ENCODE measurements around the gene TACR1.

TACR1 gene

DNA sequence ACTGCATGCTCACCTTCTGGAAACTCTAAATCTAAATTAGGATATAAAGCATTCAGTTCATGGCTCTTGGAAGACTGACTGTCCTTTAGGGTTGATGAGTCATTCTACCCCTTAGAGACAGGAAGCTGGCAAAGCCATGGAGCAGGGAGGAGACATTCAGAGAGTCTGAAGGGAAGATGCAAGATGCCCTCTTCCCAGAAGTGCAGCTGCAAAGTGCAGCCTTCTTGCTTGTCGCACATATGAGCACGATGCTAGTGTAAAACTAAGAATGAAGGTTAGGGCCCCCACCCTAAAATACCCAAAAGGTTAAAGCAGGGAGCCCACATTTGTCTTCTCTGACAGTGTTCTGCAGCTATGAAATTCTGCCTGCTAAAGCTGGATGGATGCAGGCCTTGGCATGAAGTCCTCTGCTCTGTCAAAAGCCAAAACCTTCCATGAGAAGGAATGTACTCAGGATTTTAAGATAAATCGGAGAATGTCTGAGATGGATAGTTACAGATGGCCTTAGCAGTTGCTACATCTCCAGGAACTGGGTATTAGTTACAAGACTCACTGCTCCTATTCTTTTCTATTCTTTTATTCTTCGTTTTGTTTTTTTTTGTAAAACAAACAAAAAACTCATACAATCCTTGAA, 151.2 kb downstream of the TACR1 start:
- no peak for DNase-seq (ENCODE audit: low read depth in 2 of 2)

GRCh38 chr2:75047189-75047991, 151.9 kb downstream of the TACR1 start:
- DNase-seq (ENCODE audit: low read depth in 2 of 2) = no peak

DNA sequence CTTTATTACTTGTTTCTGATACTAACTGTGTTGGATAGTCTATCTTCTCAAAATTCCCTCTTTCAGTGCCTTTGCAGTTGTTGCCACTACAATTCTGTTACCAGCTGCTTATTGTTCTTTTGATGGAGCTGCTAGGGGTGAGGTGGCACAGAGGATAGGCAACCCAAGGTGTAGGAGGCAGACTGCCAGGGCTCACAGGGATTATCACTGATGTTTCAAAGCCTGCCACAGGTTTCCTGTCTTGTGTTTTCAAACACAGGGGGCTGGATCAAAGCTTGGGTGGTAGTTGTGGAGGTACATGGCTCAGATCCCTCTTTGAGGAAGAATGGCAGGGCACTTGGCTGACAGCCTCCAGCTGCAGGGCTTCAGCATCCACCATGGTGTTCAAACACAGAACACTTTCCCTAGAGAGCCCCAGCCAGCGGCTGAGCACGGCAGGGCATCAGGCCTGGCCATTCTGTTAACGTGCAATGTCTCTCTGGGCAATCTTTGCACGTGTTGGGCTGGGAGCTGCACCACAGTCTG, 153.7 kb downstream of the TACR1 start:
- DNase-seq (ENCODE audit: low read depth in 2 of 2) = no peak

GRCh38 chr2:75044291-75044690, 155.0 kb downstream of the TACR1 start:
- DNase-seq (ENCODE audit: low read depth in 2 of 2) = no peak

DNA sequence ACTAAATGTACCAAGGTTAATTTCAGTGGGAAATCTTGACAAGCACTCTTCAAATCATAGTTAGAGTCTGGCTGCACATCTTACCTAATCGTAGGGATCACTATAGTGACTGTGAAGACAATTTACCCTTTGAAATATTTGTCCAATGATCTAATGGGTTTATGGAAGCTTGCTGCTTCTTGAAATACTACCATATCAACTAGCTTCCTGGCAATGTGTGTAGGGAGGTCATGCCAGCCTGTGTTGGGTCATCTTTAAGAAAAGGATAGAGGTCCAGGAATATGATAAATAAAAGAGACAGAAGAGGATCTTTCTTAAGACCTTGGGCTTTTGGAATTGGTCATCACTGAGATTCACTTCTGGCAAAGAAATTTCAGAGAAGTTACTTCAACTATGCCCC, 156.5 kb downstream of the TACR1 start:
- no peak for DNase-seq (ENCODE audit: low read depth in 2 of 2)

- no peak for DNase-seq (ENCODE audit: low read depth in 2 of 2)
Observed at GRCh38 chr2:75041731-75042600, 157.4 kb downstream of the TACR1 start.

DNA sequence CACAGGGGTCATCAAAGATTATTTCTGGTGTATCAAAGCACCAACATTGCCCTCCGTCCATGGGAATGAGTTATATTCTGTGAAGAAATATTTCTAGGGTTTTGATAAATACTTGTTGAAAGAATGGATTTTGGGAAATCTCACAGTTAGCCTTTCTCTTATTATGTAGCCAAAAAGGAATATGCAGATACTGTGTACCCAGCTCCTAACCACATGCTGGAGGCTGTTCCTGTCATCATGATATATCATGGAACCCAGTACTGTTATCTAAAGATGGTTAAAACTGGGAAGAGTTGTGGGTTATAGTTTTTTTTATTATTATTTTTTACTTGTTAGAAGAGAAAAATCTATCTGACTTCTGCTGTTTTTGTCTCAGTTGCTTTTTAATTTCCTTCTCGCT, 158.1 kb downstream of the TACR1 start:
- no peak for DNase-seq (ENCODE audit: low read depth in 2 of 2)

- no peak for DNase-seq (ENCODE audit: low read depth in 2 of 2)
Observed at GRCh38 chr2:75035444-75036353, 163.6 kb downstream of the TACR1 start.

DNA sequence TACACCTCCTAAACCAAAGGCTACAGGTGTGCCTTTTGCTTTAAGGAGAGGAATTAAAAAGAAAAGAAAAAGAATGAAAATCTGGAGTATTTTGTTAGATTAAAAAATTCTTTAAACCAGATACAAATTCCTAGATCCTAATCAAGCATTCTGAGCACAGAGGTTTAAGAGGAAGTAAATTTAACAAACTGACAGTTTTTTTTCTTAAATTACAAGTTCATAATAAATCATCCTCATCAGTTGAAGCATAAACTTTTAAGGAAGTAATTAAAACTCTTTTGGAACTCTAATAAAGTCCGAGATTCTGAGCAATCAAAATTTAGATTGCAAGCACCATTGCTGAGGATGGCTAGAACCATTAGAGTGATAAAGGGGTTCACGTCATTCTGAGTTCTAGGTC, 165.8 kb downstream of the TACR1 start:
- no peak for DNase-seq (ENCODE audit: low read depth in 2 of 2)

DNA sequence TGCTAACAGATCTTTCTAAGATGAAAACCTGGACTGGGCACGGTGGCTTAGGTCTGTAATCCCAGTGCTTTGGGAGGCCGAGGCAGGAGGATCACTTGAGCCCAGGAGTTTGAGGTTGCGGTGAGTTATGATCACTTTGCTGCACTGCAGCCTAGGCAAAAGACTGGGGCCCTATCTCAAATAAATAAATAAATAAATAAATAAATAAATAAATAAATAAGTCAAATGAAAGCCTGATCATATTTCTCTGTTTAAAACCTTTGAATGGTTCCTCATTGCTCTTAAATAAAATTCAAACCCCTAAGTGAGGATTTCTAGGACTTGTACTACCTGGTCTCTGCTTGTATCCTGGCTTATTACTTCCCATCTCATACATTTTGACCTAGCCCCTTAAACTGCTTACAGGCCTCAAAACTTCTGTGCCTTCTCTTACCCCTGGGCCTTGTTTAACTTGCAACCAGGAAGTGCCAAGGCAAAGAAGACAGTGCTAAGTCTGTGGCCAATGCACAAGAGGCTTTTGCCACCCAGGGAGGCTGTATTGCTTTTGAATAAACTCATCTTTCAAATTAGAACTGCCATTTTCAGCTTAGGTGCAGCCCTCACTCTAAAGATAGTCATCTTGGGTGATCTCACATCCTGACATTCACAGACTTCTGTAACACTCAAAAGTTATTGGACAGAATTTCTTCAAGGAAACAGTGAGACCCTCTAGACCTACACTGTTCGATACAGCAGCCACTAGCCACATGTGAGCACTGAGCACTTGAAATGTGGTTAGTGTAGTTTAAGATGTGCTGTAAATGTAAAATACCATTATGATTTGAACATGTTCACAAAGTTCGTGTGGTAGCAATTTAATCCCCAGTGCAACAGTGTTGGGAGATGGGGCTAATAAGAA, 167.2 kb downstream of the TACR1 start:
- no peak for DNase-seq (ENCODE audit: low read depth in 2 of 2)

- no peak for DNase-seq (ENCODE audit: low read depth in 2 of 2)
Observed at GRCh38 chr2:75031171-75031570, 168.1 kb downstream of the TACR1 start.

DNA sequence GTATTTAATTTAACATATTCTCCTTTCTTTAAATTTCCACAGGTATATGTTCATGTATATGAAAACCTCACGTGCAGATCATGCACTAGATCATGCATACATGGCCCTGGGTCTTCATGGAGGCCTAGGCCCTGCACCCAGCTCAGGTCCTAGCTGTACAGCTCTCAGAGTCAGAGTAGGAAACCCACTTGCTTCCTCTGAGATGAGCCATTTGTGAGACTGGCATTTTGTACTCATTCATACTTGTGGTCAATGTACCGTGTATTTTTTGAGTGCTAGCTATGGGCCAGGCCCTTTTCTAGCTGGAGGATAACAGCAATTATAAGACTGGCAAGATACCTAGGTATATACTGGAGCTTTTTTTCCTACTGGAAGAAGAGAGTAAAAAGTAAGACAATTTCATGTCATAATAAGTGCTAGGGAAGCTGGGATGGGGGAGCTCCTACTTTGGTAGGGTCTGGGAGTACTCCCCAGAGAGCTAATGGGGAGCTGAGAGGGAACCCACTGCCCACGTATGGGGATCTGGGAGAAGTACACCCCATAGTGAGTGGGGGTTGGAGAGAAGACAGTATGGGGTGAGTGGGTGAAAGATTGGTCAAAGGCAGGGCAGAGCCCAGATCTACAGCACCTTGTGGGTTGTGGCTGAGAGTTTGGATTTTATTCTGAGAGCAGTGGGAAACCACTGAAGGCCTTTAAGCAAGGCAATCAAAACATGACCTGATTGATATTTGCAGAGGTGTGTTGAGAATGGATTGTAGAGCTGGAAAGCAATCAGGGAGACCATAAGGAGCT, 168.9 kb downstream of the TACR1 start:
- DNase-seq (ENCODE audit: low read depth in 2 of 2) = no peak

GRCh38 chr2:75027886-75028285, 171.4 kb downstream of the TACR1 start:
- no peak for DNase-seq (ENCODE audit: low read depth in 2 of 2)

DNA sequence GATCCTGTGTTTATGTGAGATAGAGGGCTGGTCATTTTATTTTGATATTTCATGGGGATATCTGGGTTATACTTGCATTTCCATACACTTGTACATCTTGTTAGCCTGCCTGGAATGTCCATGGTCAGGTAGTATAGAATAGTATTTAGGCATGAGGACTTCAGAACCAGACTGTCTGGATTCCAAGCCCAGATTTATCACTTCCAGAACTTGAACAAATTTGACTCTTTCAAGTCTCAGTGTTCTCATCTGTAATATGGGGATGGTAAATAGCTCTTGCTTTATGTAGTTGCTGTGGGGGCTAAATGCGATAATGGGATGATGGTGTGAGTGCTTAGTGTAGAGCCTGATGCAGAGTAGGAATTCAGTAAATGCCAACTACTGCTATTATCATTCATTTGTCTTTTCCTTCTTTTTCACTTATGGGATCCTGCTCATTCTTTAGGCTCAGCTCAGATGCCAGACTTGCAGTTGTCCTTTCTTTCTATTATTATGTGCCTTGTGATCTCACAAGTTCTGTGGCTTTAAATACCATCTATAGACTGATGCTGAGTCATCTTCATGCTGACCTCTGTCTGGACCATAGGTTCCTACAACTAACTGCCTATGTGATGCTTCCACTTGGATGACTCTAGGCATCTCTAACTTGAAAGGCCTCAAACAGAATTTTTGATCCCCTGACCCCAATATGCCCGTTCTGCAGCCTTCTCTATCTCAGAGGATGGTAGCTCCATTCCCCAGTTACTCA, 173.5 kb downstream of the TACR1 start:
- DNase-seq (ENCODE audit: low read depth in 2 of 2) = no peak

- no peak for DNase-seq (ENCODE audit: low read depth in 2 of 2)
Observed at GRCh38 chr2:75025216-75025615, 174.1 kb downstream of the TACR1 start.

- DNase-seq (ENCODE audit: low read depth in 2 of 2) = no peak
Observed at GRCh38 chr2:75023666-75024455, 175.5 kb downstream of the TACR1 start.

- DNase-seq (ENCODE audit: low read depth in 2 of 2) = no peak
Observed at GRCh38 chr2:75022516-75022915, 176.8 kb downstream of the TACR1 start.

DNA sequence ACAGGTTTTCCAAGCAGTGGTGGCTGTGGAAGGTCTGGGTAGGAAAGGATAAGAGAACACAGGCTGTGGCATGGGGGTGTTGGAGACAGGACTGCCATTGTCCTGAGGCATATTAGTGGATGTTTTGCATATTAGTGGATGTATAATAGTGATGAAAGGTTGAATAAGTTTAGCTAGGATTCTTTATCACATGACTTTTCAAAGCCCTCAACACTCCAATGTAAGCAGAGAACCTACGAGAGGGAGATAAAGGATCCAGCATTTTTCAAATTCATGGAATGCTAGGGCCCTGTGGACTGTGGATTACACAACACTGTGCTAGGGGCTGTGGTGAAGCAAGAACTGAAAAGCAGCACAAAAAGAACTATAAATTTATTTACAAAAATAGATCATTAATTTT, 177.6 kb downstream of the TACR1 start:
- DNase-seq (ENCODE audit: low read depth in 2 of 2) = no peak
